Kasumi-1 (cell line): ENCODE results near the gene HCFC1.

Source experiments
- DNase-seq, 2 experiments: peaks; one replicate each; lab custom pipeline; 2025; lab: John Stamatoyannopoulos, UW

Gene HCFC1

DNA sequence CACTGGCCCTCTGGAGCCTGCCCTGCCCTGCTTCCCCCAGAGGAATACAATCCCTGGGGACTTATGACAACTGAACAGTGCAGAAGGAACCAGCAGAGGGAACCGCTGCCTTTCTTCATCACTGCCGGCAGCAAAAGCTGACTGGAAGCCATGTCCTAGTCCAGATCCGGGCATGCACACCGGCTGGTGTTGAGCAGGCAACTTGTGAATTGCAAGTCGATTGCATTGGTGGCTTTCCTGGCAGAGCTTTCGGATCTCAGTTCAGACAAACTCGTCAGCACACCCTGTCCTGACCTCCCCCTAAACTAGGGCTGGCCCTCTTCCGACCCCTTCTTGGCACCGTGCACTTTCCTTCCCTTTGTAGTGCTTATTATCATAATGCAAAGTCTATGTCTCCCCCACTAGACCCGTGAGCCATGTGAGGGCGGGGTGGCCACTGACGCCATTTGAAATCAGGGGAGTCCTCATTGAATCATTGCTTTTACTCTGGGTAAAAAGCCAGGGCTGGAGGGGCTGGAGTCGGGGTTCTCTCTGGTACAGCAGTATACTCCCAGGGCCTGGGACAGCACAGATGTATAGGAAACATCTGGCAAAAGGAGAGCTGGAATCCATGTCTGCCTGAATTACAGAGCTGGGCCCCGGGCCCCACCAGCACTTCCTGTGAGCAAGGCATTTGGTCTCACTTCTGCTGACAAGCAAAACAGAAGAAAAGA is 47.3 kb downstream of the HCFC1 start:
- peak; percentile 15 to 27 for DNase-seq

DNA sequence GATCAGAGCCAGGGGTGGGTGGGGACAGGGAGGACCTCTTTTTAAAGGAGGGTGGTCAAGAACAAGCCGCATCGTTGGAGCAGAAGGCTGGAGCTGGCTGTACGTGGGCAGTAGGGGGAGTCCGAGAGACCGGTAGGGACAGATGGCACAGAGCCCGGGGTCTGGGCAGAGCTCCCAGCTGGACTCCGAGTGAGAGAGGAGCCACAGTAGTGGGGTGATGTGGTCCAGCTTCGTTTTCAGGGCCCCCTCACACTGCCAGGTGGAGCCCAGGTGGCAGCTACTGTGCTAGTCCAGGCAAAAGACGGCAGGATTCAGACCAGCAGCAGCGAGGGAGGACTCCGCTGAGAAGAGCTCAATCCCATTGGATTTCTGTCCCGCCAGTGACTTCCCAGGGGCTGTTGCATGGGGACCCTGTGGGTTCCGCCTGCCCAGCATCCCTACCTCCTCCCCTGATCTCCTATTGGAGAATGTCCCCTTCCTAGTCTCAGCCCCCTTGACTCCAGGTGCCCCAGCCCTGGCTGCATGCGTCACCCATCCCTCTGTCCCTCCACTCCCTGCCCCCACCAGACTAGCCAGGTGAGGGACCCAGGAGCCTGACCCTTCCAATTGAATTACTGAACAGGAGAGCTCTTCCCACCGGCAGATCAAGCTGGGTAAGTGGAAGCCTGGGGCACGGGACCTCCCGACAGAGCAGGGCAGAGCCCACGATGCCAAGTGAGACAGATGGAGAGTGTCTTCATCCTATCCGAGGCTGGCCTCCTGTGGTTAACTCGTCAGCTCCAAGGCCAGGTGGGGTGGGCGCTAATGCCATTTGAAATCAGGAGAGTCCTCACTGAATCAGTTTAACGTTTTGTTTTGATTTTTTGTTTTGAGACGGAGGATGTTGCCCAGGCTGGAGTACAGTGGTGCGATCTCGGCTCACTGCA is 48.4 kb downstream of the HCFC1 start:
- no peak for DNase-seq

DNA sequence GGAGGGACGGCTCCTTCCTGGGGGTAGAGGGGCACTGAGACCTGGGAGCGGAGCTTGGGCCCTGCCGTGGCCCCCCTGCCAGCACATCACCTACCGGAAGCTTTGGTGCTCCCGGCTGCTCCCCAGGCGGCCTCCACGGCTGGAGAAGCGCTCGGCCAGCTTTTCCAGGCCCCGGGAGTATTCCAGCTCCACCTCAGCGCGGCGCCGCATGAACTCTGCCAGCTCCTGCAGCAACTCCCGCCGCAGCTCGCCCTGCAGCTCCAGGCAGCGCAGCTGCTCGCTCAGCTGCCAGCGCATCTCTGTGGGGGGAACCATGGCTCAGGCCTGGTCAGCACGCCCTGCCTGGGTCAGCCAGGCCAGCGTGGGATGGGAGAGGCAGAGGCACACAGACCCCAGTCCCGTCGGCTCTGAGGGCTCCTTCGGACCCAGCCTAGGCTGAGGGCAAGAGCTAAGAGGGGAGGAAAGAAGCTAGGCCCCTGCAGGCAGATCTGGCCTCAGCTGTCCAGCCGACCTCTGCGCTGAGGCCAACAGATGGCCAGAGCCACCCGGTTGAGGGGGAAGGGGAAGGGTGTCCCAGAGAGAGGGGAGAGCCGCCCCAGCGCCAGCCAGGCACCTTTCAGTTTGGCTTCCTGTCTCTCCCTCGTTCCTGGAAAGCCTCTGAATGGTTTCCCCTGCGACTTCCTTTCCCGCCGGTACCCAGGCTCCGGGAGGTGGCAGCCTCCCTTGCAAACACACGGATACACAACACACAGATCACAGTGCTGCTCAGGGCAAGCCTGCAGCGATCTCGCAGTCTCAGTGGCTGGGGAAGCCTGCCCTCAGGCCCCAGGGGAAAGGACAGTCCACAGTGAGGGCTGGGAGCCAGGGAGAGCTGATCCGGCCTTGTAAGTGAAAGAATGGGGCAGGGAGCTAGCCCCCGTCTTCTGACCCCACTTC is 49.8 kb downstream of the HCFC1 start:
- DNase-seq: peak in 1 of 2 experiments; percentile 16

DNA sequence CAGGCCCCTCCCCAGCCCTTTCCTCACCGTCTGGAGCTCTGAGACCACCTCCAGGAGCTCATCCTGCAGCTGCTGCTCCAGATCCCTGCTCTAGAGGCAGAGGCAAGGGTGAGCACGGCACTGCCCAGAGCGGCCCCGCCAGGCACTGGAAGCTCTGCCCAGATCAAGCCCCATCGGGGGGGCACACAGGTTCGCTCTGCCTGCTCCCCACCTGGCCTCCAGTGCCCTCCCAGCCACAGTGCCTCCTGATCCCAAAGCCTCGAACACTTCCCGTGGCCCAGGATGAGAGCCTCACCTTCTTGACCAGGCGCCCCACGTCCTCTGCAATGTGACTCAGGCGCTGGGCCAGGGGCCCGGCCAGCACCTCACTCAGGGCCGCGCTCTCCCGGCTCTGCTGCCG is 50.5 kb downstream of the HCFC1 start:
- no peak for DNase-seq

DNA sequence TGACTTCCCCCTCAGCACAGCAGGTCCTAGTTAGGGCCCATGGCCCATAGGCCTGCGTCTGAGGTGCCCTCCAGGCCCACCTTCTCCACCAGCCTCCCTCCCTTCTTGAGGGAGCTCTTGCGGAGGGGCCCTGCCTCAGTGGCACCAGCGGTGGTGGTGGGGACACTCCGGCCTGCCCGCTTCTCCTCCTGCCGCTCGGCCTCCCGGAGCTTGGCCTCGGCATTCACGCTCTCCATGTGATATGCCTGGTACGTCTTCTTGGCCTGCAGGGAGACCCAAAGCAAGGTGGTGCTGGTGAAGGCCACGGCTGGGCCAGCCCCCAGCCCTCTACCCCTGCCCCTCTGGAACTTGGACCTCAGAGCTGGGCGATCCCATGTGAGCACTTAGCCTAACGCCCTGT is 51.1 kb downstream of the HCFC1 start:
- DNase-seq: no peak

DNA sequence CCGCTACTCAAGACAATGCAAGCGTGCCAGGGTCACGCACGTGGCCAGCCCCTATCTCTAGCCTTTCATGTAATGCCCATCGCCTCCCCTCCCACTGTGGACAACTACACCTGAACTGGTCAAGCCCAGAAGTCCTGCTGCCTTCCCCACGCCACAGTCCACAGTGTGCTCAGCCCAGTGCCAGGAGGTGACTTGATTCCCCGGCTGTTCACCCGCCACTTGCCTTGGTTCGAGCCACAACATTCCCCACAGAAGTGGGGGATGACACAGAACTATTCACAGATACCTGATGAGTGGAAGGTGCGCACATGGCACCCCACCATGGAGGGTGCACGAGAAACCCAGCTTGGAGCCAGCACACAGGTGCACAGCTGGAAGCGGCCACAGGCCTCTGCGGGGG is 52.3 kb downstream of the HCFC1 start:
- DNase-seq: no peak

DNA sequence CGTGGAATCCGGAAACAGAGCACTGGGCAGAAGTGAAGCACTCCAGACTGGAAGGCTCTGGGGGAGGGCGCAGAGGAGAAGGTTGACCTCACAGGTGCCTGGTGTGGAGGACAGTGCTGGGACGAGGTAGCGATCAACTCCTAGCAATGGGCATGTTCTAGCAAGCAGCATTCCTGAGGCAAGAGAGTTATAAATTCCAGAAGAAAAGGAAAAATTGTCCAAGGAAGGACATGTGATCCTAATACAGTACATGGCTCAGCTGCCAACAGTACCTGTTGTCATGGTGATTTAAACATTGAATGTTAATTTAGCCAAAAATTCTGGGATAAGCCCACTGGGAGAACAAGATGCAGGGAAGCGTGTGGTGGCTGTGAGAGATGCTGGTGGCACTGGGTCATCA is 53.7 kb downstream of the HCFC1 start:
- DNase-seq: no peak

DNA sequence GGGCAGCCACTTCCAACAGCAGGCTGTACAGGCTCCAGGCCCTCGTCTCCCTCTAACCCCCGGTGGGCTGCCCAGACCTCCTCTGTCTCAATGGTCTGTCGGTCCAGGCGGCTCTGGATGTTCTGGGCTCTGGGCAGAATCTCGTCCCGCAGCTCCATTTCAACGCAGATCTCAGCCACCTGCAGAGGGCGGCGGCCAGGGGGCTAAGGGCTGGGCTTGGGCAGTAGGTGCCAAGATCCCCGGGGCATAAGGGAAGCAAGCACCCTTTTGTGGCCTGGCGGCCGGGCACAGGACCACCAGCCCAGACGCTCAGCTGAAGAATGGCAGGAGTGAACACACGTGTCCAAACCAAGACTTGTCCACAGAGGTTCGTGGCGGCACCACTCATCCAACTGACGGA is 57.9 kb downstream of the HCFC1 start:
- DNase-seq: no peak

DNA sequence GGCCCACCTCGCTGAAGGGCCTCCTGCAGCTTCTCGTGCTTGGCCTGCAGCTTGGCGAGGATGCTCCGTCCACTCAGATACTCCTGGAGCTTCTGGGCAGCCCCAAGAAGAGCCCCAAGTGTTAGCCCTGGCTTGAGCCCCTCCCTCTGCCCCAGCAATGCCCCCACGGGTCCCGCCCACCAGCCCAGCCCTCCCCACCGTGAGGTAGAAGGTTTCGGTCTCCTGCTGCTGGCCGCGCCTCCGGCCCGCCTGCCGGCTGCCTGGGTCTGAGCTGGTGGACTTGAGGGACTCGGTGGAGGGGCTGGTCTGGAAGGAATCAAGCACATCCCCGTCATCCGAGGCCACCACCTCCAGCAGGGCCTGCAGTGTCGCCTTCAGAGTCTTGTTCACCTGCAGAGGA is 58.4 kb downstream of the HCFC1 start:
- no peak for DNase-seq

DNA sequence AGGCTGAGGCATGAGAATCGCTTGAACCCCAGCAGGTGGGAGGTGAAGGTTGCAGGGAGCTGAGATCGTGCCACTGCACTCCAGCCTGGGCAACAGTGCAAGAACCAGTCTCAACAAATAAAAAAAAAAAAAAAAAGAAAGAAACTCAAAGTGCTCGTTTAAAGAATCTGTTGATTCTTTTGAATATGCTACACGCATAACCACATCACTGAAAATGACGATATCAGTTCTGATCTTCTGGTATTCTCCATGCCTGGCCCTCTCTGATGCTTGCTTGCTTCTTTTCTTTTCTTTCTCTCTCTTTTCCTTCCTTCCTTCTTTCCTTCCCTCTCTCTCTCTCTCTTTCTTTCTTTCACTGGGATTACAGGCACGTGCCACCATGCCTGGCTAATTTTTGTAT is 59.8 kb downstream of the HCFC1 start:
- DNase-seq: no peak

DNA sequence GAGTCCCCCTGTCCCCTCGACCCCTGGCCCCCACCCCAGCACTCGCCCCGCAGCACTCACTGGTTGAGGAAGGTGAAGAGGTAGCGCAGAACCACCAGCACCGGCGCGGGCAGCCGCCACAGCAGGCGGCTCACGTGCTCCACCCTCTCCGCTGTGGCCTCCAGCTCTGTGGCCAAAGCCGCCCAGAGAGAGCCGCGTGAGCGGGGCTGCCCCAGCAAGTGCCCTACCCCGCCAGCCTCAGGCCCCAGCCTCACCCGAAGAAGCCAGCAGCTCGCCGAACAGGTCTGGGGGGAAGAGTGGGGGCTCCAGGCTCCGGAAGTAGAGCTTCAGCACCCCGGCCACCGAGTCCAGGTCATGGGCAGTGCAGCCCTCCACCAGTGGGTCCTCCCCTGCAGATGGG is 61.2 kb downstream of the HCFC1 start:
- no peak for DNase-seq

DNA sequence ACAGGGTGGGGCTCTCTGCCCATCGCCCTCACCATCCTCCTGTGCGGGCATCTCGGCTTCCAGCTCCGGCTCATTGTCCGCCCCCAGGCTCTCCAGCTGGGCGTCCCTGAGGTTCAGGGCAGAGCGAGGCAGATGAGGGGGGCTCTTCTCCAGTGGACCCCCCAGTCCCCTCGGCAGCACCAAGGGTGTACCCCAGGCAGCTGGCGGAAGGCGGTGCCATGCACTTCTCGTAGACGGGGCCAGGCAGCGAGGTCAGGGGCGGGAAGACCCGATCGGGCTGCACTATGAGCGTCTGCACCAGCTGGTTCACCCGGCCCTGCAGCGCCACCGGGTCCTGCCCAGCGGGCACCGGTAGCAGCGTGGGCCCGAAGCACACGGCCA is 61.6 kb downstream of the HCFC1 start:
- DNase-seq: no peak

DNA sequence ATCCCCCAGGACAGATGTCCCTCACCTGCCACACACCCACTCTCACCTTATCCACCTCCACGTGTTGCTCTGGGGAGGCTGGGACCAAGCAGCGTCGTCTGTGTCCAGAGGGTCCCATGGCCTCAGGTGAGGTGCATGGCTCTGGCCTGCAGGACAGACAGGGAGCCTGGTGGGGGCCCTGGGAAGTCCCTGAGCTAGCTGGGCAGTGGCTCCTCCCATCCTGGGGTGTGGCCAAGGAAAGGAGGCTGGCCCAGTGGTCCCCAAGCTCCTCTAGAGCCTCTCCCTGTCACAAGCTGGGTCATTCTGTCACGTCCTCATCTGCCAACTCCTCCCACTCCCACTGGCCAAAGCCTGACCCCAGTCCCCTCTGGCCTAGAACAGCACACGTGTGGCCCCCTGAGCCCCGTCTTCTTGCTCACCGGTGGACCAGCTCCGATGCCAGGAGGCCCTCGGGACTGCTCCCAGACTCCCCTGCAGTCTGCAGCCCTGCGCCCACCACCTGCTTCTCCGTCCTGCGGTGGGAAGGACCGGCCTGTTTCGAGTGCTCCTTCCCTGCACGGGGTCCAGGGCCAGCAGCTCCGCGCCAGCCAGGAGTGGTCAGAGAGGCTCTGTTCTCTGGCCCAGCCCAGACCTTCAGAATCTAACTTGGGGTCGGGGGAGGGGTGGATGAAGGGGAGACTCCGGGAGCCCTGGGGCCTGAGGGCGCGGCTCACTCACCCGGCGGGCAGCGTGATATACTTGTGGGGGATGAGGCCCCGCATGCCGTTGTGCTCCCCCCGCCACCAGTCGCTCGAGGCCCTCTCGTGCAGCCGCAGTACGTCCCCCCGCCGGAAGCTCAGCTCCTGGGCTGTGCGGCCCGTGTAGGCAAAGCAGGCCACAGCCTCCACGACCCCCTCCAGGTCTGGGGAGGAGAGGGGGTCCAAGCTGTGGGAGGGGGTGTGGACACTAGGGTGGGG is 62.3 kb downstream of the HCFC1 start:
- DNase-seq: no peak

DNA sequence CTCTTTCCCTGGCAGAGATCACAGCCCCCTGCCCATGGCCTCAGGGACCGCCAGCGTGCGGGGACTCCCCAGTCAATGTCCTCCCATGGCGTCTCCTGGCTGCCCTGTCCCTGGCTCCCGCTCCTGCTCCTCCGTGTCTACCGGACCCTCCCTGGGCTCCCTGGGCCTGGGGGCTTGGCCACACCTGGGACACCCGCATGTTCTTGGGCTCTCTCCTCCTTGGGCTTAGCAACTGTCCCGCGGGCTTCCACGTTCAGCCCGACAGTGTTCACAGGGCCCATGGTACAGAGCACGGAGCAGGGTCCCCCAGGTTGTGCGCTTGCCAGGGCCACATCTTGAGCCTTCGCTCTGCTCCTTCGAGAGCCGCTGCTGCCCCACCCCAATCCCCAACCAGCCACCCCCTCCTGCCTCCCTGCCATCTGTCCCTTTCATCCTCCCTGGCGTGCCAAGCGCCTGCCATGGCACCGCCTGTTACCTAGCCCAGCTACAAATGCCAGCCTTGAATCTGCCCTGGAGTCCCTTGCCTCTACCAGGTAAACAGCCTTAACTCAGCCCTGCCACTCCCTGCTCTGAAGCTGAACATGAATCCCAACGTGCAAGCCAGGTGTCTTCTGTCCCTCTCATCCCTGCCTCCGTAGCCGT is 63.3 kb downstream of the HCFC1 start:
- DNase-seq: no peak

DNA sequence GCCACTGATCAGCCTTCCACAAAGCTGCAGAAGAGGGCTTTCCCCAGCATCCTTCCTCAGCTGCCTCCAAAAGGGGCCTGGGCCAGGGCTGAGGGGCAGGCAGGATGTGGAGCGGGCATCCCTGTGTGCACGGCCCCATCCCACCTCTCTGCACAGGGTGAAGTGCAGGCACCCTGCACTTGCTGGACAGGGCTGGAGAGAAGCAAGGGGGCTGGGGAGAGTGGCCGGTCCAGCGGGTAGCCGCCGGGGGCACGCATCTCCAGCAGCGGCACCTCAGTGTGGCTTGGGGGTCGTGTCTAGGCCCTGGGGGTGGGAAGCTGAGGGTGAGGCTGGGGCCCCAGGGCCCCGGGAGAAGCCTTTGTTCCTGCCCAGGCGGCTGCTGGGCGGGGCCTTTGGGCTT is 64.2 kb downstream of the HCFC1 start:
- DNase-seq: no peak

DNA sequence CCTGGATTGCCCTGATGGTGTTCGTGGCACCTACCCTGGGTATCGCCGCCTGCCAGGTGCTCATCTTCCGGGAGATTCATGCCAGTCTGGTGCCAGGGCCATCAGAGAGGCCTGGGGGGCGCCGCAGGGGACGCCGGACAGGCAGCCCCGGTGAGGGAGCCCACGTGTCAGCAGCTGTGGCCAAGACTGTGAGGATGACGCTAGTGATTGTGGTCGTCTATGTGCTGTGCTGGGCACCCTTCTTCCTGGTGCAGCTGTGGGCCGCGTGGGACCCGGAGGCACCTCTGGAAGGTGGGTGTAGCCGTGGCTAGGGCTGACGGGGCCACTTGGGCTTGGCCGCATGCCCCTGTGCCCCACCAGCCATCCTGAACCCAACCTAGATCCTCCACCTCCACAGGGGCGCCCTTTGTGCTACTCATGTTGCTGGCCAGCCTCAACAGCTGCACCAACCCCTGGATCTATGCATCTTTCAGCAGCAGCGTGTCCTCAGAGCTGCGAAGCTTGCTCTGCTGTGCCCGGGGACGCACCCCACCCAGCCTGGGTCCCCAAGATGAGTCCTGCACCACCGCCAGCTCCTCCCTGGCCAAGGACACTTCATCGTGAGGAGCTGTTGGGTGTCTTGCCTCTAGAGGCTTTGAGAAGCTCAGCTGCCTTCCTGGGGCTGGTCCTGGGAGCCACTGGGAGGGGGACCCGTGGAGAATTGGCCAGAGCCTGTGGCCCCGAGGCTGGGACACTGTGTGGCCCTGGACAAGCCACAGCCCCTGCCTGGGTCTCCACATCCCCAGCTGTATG is 65.3 kb downstream of the HCFC1 start:
- no peak for DNase-seq

DNA sequence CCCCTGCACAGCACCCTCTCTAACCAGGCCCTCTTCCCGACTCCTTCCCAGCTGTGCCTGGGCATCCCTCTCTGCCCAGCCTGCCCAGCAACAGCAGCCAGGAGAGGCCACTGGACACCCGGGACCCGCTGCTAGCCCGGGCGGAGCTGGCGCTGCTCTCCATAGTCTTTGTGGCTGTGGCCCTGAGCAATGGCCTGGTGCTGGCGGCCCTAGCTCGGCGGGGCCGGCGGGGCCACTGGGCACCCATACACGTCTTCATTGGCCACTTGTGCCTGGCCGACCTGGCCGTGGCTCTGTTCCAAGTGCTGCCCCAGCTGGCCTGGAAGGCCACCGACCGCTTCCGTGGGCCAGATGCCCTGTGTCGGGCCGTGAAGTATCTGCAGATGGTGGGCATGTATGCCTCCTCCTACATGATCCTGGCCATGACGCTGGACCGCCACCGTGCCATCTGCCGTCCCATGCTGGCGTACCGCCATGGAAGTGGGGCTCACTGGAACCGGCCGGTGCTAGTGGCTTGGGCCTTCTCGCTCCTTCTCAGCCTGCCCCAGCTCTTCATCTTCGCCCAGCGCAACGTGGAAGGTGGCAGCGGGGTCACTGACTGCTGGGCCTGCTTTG is 66.0 kb downstream of the HCFC1 start:
- DNase-seq: no peak

DNA sequence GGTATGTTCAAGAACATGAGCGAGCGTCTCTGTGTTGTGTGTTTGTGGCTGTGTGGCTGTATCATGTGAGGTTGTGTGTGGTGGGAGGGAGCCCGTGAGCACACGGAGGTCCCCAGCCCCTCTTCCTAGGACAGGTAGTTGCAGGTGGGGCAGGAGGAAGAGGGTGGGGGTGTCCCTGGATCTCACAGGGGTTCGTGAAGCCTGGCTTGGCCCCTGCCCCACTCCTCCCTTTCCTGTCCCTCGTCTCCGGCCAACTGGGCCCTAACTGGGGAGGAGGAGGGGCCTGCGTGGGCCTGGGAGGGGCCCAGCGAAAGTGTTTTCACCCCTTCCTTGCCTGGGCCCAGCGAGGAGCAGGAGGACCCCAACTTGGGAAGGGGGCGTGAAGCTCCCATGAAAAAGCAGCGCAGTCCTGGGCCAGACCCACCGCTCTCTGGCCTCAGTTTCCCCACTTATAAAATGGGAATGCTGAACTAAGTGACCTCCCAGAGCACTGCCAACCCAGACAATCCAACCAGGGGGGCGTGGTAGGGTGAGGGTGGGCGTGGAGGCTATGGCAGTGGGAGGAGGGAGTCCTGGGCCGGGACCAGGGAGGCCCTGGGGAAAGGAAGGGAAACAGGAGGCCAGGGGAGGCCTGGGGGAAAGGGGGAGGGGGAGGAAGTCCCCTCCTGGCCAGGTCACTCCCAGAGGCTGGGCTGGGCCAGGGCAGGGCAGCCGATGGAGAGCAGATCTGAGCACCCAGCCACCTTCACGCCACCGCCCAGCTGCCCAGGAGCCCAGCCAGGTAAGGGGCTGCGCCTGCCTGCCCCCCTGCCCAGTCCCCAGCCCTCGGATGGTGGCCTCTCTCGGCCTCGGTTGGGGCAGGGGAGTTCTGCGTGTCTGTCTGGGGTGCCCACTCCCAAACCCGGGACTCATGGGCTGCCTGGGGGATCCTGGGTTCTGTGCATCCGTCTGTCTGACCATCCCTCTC is 67.3 kb downstream of the HCFC1 start, which contains the start of gene AVPR2:
AVPR2 (plus strand) TSS at position 683 of the 967 bp plus-strand sequence. CDS start 473 bp downstream, outside the sequence.
- no peak for DNase-seq
